GM21447 (cell line): Measurements from ENCODE around the gene DGCR6L.
"Not testable (repeated sequence)": the region's sequence is repeated elsewhere in the genome, so short reads cannot be mapped to it uniquely, and the experiment has no call there.

Source experiments
- ATAC-seq: cut with Tn5 transposase; IDR thresholded peaks from one replicate; pipeline ENCODE4 v1.9.1; 2021; ENCODE audit not compliant: unreplicated experiment

Gene DGCR6L

DNA sequence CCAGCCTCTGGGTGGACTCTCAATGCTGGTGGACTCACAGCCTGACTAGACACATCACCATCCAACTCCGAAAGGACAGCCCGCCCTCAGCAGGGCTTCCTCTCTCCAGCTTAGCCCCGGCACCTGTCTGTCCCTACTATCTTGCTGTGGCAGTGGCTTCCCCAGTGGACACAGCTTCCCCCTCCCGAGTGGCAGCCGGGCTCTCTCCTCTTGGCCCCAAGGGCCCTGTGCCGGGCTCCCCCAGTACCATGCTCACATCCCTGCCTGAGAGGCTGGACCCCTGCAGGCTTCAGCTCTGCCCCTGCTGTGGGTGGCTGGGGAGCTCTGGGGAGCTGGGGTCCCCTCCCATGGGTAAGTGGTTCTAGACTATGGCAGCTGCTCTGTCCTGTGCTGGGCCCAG, 9.1 kb downstream of the DGCR6L start:
- ATAC-seq, result not testable (repeated sequence)

- not testable (repeated sequence) for ATAC-seq
These were observed 9.7 kb downstream of the DGCR6L start for GRCh38 chr22:20310180-20310579.

GRCh38 chr22:20308806-20309650, 10.8 kb downstream of the DGCR6L start:
- ATAC-seq, result not testable (repeated sequence)

GRCh38 chr22:20307448-20308447, 12.1 kb downstream of the DGCR6L start:
- ATAC-seq, result not testable (repeated sequence)

GRCh38 chr22:20306646-20307447, 13.0 kb downstream of the DGCR6L start:
- ATAC-seq, result not testable (repeated sequence)

DNA sequence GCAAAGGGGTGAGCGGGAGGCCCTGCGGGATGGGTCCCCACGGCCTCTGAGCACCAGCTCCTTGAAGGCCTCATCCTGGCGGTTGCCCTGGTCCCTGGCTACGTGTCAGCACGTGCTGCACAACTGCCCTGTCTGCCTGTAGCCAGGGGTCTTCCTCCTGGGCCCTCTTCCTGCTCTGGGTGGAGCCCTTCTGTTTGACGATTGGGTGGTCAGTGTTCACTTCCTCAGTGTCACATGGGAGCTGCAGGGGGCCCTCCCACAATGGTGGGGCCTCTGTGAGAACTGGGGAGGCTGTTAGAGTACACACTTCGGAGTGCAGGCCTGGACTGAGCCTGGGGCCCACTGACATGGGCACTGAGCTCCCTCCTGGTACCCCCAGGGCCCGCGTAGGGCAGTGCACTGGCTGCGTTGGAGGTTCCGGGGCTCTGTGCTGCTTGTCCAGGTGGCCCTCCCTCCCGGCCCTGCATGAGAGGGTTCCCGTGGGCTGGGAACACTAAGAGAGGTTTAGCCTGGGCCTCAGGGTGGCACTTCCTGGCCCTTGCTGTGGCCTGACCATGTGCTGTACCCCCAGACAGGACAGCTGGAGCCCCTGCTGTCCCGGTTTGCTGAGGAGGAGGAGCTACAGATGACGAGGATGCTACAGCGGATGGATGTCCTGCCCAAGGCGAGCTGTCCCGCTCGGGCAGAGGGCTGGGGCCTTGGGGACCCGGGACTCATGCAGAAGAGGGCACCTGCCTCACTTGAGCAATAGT, 13.8 kb downstream of the DGCR6L start:
- ATAC-seq, result no peak

GRCh38 chr22:20305230-20305893, 14.5 kb downstream of the DGCR6L start:
- ATAC-seq, result not testable (repeated sequence)

GRCh38 chr22:20304646-20305045, 15.2 kb downstream of the DGCR6L start:
- ATAC-seq, result no peak

GRCh38 chr22:20303229-20303534, 16.7 kb downstream of the DGCR6L start:
- not testable (repeated sequence) for ATAC-seq

- ATAC-seq, result no peak
These were observed 17.2 kb downstream of the DGCR6L start for GRCh38 chr22:20302438-20303228.

- ATAC-seq, result no peak
These were observed 20.1 kb downstream of the DGCR6L start for GRCh38 chr22:20299746-20300136.

DNA sequence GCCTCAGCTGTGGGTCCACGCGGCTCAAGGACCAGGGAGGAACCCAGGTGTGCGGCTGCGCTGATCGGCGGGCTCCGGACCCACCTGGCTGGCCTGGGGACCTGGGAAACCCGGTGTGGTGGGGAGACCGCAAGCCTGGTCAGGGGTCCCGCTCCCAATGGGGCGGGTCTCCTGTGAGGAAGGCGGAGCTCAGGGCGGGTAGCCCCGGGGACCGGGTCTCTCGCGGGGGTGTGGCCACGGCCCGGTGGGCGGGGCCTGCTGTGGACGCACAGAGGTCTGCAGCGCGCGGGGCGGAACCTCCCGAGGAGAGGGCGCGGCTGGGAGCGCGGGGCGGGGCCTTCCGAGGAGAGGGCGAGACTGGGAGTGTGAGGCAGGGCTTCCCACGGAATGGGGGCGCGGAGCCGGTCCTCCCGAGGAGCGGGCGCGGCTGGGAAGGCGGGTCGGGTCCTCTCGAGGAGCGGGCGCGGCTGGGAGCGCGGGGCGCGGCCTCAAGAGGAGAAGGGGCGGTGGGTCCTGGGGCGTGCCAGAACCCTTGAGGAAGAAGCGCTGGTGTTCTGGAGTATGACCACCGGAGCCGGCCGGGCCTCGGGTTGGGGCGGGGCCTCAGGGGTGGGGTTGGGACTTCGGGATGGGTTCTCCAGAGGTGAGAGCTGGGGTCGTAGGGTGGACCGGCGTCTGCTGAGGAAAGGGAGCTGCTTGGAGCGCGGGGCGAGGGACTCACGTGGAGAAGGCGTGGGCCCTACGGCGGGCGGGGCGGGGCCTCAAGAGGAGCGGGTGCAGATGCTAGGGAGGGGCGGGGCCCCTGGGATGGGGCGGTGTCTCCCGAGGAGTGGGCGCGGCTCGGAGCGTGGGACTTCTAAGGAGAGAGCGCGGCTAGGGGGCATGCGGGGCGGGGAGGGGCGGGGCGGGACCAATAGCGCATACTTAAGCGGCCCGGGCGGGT, 20.8 kb downstream of the DGCR6L start:
- ATAC-seq, result no peak

DNA sequence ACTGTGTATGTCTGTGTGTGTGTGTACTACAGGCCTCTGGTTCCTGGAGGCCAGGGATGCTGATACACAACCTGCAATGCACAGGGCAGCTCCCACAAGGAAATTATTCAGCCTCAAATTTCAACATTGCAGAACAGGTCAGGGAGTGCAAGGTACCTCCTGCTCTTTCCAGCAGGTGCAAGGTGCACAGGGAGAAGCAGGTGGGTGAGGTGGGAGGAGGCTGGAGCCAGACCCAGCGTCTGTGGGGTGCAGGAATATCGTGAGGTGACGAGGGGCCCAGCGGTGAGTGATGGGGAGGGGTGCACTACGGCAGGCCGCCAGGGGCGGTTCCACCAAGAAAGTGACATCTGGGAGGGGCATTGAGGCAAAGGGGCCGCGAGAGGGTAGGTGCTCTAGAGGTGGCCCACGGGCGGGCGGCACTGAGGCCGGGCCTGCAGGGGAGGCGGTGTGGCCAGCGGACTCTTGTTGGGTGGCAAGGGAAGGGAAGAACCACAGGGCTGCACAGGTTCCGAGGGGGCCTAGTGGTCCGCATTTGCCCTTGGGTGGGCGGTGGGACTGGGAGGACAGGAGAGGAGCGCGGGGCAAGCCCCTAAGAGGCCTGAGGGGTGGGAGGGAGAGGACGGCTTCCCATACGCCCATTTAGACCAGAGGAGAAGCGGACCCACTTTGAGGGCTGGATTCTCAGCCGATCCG, 21.6 kb downstream of the DGCR6L start:
- no peak for ATAC-seq

GRCh38 chr22:20297414-20298109, 22.3 kb downstream of the DGCR6L start:
- no peak for ATAC-seq

DNA sequence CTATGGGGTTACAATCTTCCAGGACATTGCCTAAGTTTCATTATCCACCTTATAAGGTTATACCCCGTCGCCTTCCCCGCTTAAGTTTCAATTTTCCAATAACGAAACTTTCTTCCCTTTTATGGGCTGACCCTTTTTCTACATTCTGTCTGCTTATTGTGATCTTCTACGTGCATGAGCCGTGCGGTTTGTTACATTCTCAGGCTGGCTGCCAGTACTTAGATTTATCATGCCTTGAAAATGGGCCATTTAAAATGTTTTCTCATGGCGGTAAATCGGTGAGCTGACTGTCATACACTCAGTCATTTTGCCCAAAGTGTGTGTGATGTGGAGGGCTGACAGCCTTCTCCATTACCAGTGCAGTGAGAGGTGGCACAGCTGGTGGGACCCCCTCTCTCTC, 23.3 kb downstream of the DGCR6L start:
- ATAC-seq, result no peak

DNA sequence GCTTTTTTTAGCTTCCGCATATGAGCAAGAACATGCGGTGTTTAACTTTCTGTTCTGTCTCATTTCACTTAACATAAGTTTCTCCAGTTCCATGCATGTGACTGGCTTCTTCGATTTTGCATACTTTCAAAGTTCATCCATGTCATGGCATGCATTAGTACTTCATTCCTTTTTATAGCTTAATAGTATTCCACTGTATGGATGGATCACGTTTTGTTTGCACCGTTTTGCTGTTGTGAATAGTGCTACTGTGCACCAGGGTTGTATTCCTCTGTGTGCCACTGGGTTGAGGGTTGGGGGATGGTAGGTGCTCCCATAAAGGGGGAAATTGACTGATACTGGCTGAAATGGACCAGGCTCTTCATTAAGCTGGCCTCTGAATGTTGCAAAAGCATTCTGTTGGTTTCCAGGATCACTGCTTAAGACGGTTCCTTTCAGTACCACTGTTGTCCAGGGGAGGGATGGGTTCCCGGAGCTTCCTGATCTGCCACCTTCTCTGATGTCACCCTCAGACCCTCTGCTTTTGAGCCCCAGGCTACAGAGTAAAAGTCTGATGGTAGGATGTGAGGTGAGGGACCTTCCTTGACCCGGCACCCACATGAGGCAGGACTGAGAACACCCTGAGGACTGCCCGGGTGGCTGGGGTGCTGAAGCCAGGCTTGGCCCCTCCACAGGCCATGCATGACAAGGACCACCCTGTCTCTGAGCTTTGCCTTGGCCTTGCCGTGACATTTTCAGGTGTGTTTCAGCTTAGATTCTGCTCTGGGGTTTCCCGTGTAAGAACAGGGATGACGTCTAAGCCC, 24.4 kb downstream of the DGCR6L start:
- no peak for ATAC-seq
